ENCODE results near the gene CNOT6.

Gene CNOT6

DNA sequence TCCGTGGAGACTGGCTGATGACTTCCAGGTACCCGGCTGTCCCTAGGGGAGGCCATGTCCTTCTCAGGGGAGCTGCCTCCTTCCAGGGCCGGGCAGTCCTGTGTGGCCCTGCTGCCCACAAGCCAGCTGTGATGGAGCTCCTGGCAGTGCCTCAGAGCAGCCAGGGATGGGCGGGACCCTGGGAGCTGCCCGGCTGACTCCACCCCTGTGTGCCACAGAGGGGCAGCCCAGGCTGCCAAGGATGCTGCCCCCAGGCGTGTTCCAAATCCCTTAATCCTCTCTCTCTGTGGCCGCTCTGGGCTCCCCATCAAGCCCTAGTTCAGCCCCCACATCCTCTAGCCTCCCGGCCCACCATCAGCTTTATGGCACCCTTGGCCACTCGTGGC, 104.1 kb downstream of the CNOT6 start:
- Histone ChIP-seq H3K4me1 (ENCODE audit: control insufficient read depth, insufficient read depth, low read length) (no peaks in the 10 kb centered on the region), H3K9me3 (ENCODE audit: control insufficient read depth, insufficient read depth, low read length) (no peaks in the 10 kb centered on the region), H3K27me3 (ENCODE audit: control insufficient read depth, insufficient read depth, low read length) (no peaks in the 10 kb centered on the region), H3K27ac (ENCODE audit: low read length) (no peak overlapping the region), H3K36me3 (ENCODE audit: control insufficient read depth, insufficient read depth, low read length) (no peaks in the 10 kb centered on the region), H3K4me3 (ENCODE audit: low read length) (no peak overlapping the region)
- no peak for DNase-seq (ENCODE audit: low read depth, low spot score)
- WGBS (ENCODE audit: insufficient coverage, insufficient read length): no CpG with 5 or more reads among the region's 9 CpGs

DNA sequence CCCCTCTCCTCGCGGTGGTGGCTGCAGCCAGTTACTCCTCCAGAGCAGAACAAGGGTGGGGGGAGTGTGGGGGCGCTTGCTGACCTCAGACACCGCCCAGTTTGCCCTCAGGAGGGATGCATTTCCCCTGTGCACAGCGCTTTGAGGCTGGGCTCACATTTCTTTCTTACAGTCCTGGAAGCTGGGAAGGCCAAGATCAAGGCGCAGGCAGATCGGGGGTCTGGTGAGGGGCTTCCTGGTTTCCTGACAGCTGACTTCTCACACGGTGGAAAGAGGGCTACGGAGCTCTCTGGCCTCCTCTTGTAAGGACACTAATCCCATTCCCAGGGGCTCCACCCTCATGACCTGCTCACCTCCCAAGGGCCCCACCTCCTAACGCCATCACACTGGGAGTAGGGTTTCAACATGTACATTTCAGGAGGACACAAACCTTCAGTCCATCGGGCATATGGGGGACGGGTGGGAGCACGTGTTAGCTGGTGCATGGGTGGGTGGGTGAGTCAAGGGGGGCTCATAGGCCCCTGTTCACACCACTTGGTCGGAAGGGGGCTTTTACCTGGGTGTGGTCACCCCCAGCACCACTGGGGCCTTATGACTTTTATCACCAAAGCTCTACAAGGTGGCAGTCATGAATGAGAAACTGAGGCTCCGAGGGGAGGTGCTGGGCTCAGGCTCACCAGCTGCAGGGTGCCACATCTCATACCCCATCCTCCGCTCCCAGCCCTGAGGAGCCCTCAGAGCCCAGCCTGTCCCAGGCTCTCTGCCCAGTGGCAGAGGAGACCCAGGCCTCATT, 104.8 kb downstream of the CNOT6 start:
- WGBS (ENCODE audit: insufficient coverage, insufficient read length): no CpG with 5 or more reads among the region's 16 CpGs
- Histone ChIP-seq H3K4me1 (ENCODE audit: control insufficient read depth, insufficient read depth, low read length) (no peaks in the 10 kb centered on the region), H3K4me3 (ENCODE audit: low read length) (no peak overlapping the region), H3K27ac (ENCODE audit: low read length) (no peak overlapping the region), H3K9me3 (ENCODE audit: control insufficient read depth, insufficient read depth, low read length) (no peaks in the 10 kb centered on the region), H3K36me3 (ENCODE audit: control insufficient read depth, insufficient read depth, low read length) (no peaks in the 10 kb centered on the region), H3K27me3 (ENCODE audit: control insufficient read depth, insufficient read depth, low read length) (no peaks in the 10 kb centered on the region)
- DNase-seq (ENCODE audit: low read depth, low spot score): no peak

DNA sequence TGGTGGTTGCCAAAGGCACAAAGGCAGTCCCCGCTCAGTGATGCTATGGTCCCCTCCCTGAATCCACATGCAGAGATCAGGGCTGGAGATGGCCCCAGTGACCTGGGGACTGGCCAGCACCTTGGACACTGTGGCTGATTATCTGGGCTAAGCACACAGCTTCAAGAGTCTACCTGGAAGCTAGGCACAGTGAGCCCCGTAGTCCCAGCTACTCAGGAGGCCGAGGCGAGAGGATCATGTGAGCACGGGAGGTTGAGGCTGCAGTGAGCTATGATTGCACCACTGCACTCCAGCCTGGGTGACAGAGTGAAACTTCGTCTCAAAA, 105.4 kb downstream of the CNOT6 start:
- no peak for DNase-seq (ENCODE audit: low read depth, low spot score)
- Histone ChIP-seq H3K36me3 (ENCODE audit: control insufficient read depth, insufficient read depth, low read length) (no peaks in the 10 kb centered on the region), H3K27ac (ENCODE audit: low read length) (no peak overlapping the region), H3K27me3 (ENCODE audit: control insufficient read depth, insufficient read depth, low read length) (no peaks in the 10 kb centered on the region), H3K4me1 (ENCODE audit: control insufficient read depth, insufficient read depth, low read length) (no peaks in the 10 kb centered on the region; the same call in 1 of the 2 replicates), H3K9me3 (ENCODE audit: control insufficient read depth, insufficient read depth, low read length) (no peaks in the 10 kb centered on the region), H3K4me3 (ENCODE audit: low read length) (no peak overlapping the region)
- WGBS (ENCODE audit: insufficient coverage, insufficient read length): no CpG with 5 or more reads among the region's 6 CpGs

DNA sequence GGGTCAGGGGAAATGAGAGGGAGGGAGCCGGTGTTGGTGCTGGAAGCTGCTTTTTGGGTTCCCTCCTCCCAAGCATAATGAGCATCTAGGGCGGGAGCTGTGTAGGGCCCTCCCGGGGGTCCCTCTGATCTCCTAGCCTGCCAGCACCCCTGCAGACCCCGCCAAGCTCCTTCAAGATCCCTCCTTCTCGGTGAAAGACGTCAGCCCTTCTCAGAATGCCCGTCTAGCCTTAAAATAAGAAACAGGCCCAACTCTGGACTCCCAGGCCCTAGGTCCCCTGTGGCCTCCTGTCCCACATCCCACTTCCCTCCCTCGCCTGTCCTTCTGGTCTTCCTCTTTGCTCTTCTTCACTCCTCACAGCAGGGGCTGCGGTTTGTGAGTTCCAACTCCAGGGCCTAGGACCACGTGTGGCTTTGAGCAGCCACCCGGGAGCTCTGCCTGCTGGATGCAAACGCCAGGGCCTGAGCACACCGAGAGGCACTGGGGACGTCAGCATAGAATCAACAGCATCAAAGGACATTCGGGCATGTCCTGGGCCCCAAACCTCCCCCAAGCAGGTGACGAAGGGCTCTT, 105.9 kb downstream of the CNOT6 start:
- DNase-seq (ENCODE audit: low read depth, low spot score): no peak
- H3K4me1 ChIP-seq (ENCODE audit: control insufficient read depth, insufficient read depth, low read length): no peaks in the 10 kb centered on the region; the same call in 1 of the 2 replicates
- no peaks in the 10 kb centered on the region for H3K36me3 ChIP-seq (ENCODE audit: control insufficient read depth, insufficient read depth, low read length)
- H3K4me3 ChIP-seq (ENCODE audit: low read length): no peak overlapping the region
- H3K9me3 ChIP-seq (ENCODE audit: control insufficient read depth, insufficient read depth, low read length): no peaks in the 10 kb centered on the region
- WGBS (ENCODE audit: insufficient coverage, insufficient read length): no CpG with 5 or more reads among the region's 16 CpGs
- H3K27me3 ChIP-seq (ENCODE audit: control insufficient read depth, insufficient read depth, low read length): no peaks in the 10 kb centered on the region
- no peak overlapping the region for H3K27ac ChIP-seq (ENCODE audit: low read length)

DNA sequence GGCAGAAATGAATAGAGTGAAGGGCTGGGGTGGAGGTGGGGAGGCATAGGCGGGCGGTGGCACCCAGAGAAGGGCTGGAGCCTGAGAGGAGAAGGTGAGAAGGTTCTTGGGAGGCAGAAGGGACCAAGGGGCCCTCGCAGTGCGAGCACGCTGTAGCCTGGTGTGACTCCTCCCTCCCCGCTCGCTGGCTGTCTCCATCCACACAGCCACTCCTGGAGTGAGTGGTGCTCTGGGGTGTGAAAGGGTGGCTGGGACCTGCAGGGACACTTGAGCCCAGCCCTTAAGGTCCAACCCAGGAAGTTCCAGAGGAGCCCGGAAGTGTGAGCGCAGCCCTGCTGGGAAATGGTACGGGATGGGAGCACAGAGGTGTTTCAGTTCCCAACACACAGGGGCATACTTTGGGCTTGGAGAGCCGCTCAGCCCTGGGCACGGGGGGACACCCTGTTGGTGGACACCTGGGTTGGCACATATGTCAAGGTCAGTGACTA, 106.4 kb downstream of the CNOT6 start:
- H3K27me3 ChIP-seq (ENCODE audit: control insufficient read depth, insufficient read depth, low read length): no peaks in the 10 kb centered on the region
- no peak overlapping the region for H3K27ac ChIP-seq (ENCODE audit: low read length)
- H3K9me3 ChIP-seq (ENCODE audit: control insufficient read depth, insufficient read depth, low read length): no peaks in the 10 kb centered on the region
- no CpG with 5 or more reads among the region's 12 CpGs for WGBS (ENCODE audit: insufficient coverage, insufficient read length)
- H3K4me1 ChIP-seq (ENCODE audit: control insufficient read depth, insufficient read depth, low read length): no peaks in the 10 kb centered on the region; the same call in 1 of the 2 replicates
- no peaks in the 10 kb centered on the region for H3K36me3 ChIP-seq (ENCODE audit: control insufficient read depth, insufficient read depth, low read length)
- no peak for DNase-seq (ENCODE audit: low read depth, low spot score)
- H3K4me3 ChIP-seq (ENCODE audit: low read length): no peak overlapping the region

DNA sequence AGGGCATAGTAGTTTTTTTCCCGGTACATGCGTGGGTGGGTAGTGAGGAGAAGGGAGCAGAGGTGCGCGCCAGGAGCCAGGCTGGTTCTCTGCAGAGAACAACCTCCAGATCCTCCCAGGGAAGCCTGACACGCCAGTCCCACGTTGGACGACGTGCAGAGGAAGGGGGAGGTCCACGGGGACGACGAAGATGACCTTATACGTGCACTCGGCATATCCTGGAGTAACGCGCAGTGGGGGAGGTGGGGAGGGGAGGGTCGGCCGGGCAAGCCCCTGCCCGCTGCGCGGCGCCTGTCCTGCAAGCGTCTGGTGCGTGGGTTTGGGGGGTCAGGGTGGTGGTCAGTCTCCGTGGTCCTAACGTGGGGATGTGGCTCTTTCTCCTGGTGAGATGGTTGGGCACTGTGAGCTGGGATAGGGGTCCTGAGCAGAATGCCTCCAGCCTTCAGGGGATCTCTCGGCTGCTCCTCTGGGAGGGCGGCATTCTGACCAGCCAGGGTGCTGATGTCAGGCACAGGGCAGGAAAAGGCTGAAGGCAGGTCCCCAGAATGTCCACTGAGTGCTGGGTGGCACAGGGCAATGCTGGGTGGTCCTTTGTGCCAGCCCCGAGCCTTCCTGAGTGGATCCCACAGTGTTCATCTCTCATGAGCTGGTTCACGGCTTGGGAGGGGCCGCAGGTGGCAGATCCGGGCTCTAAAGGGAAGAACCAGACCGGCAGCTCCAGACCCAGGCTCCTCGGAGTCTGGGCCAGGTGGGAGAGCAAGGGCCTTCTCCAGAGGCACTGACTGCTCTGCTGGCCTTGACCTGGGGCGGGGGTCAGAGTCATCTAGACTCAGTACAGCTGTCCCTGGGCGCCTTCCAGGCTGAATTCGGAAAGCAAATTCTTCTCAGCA, 107.7 kb downstream of the CNOT6 start:
- no peaks in the 10 kb centered on the region; the same call in 1 of the 2 replicates for H3K4me1 ChIP-seq (ENCODE audit: control insufficient read depth, insufficient read depth, low read length)
- no peaks in the 10 kb centered on the region for H3K36me3 ChIP-seq (ENCODE audit: control insufficient read depth, insufficient read depth, low read length)
- no peak overlapping the region for H3K27ac ChIP-seq (ENCODE audit: low read length)
- no peaks in the 10 kb centered on the region for H3K27me3 ChIP-seq (ENCODE audit: control insufficient read depth, insufficient read depth, low read length)
- H3K9me3 ChIP-seq (ENCODE audit: control insufficient read depth, insufficient read depth, low read length): no peaks in the 10 kb centered on the region
- DNase-seq (ENCODE audit: low read depth, low spot score): no peak
- no CpG with 5 or more reads among the region's 36 CpGs for WGBS (ENCODE audit: insufficient coverage, insufficient read length)
- no peak overlapping the region for H3K4me3 ChIP-seq (ENCODE audit: low read length)

DNA sequence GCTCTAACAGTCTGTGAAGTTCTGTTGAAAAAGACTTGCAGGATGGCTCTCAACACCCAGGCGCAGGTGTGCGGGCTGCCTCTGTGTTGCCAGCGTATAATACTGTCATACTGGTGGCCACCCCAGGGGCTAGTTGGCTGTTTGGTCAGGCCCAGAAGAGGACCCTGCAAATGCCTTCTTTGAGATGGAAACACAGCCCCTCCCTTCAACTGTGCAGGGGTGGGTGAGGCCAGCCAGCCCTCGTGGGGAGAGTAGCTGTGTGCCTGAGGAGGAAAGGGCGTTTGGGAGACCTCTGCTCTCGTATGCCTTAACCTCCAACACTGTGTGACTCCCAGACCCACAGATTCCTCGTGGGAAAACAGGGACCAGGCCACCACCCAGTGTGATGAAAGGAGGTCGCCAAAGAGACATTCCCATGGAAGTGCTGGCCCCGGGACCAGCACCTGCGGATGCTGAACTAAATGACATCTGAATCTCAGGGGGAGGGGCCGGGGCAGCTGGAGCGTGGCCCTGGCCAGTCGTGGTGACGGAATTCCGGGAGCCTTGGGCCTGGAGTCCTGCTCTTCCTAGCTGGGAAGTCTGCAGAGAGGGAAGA, 108.4 kb downstream of the CNOT6 start:
- no CpG with 5 or more reads among the region's 15 CpGs for WGBS (ENCODE audit: insufficient coverage, insufficient read length)
- H3K9me3 ChIP-seq (ENCODE audit: control insufficient read depth, insufficient read depth, low read length): no peaks in the 10 kb centered on the region
- no peak overlapping the region for H3K27ac ChIP-seq (ENCODE audit: low read length)
- DNase-seq (ENCODE audit: low read depth, low spot score): no peak
- no peaks in the 10 kb centered on the region for H3K36me3 ChIP-seq (ENCODE audit: control insufficient read depth, insufficient read depth, low read length)
- H3K27me3 ChIP-seq (ENCODE audit: control insufficient read depth, insufficient read depth, low read length): no peaks in the 10 kb centered on the region
- no peaks in the 10 kb centered on the region; the same call in 1 of the 2 replicates for H3K4me1 ChIP-seq (ENCODE audit: control insufficient read depth, insufficient read depth, low read length)
- no peak overlapping the region for H3K4me3 ChIP-seq (ENCODE audit: low read length)

DNA sequence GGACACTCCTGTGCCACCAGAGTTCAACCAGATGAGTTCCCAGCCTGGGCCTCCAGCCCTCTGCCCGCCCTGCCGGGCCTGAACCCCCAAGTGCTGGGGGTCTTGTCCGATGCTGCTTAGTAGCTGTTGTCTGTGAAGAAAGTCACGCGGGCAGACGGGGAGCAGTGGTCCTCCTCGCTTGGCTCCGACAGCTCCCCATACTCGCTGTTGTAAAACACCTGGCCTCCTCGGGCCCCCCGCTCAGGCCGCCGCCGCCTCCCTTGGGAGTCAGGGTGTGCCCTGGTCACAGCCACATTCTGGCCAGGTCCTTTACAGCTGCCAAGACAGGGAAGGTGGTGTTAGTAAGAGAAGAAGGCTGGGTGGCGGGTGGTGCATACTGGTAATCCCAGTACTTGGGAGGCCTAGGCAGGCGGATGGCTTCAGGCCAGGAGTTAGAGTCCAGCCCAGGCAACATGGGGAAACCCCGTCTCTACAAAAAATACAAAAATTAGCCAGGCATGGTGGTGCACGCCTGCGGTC, 109.0 kb downstream of the CNOT6 start:
- no CpG with 5 or more reads among the region's 19 CpGs for WGBS (ENCODE audit: insufficient coverage, insufficient read length)
- no peak overlapping the region for H3K27ac ChIP-seq (ENCODE audit: low read length)

DNA sequence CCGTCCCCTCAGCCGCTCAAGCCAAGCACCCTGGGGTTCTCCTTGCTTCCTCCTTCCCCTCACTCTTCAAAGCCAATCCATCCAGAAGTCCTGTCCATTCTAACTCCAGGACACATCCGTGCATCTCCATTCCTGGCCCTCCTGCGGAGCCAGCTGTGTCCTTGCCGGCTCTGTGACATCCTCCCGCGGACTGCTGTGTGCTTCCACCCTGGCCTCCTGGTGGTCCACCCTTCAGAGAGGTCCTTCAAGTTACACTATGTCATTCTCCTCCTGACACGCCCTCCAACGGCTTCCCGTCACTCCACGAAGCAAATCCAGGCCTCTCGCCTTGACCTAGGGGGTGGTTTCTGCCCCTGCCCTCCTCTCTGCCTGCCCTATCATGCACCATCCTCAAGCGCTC, 110.1 kb downstream of the CNOT6 start:
- no peak for DNase-seq (ENCODE audit: low read depth, low spot score)

More for the DNA sequence above, 109.0 kb downstream of the CNOT6 start:
- Histone ChIP-seq H3K27me3 (ENCODE audit: control insufficient read depth, insufficient read depth, low read length) (no peaks in the 10 kb centered on the region), H3K4me3 (ENCODE audit: low read length) (no peak overlapping the region), H3K36me3 (ENCODE audit: control insufficient read depth, insufficient read depth, low read length) (no peaks in the 10 kb centered on the region), H3K4me1 (ENCODE audit: control insufficient read depth, insufficient read depth, low read length) (no peaks in the 10 kb centered on the region; the same call in 1 of the 2 replicates), H3K9me3 (ENCODE audit: control insufficient read depth, insufficient read depth, low read length) (no peaks in the 10 kb centered on the region)
- no peak for DNase-seq (ENCODE audit: low read depth, low spot score)

More for the DNA sequence above, 110.1 kb downstream of the CNOT6 start:
- H3K27ac ChIP-seq (ENCODE audit: low read length): no peak overlapping the region
- H3K9me3 ChIP-seq (ENCODE audit: control insufficient read depth, insufficient read depth, low read length): no peaks in the 10 kb centered on the region
- WGBS (ENCODE audit: insufficient coverage, insufficient read length): no CpG with 5 or more reads among the region's 13 CpGs
- H3K4me3 ChIP-seq (ENCODE audit: low read length): no peak overlapping the region
- no peaks in the 10 kb centered on the region for H3K27me3 ChIP-seq (ENCODE audit: control insufficient read depth, insufficient read depth, low read length)
- no peaks in the 10 kb centered on the region for H3K36me3 ChIP-seq (ENCODE audit: control insufficient read depth, insufficient read depth, low read length)
- no peaks in the 10 kb centered on the region; the same call in 1 of the 2 replicates for H3K4me1 ChIP-seq (ENCODE audit: control insufficient read depth, insufficient read depth, low read length)
